Measurements from ENCODE around the gene CACHD1. TPM values are rescaled to one million over a fixed set of nuclear protein-coding genes. Genes with fewer than 3 reads are reported as not detected.
A peak's percentile ranks its signal among the peaks of the same experiment; 100 is the strongest.

CACHD1 gene
- total RNA-seq, 4 donors from 2014 or later, result 2.2 to 3.6 (median 2.9) TPM

GRCh38 chr1:64537942-64538341 lies 68.0 kb downstream of the CACHD1 start:
- ATAC-seq, result no peak
- intact Hi-C loops (cut with DNase I; ENCODE audit: low total_unique reads), result loop anchor here (2.0 kb wide), 1 partner anchor 23 kb away; no protein-coding TSS in a partner anchor
- peaks cover 9 to 24% of the 10 kb centered on the region in 2 donors for H3K4me1 ChIP-seq

GRCh38 chr1:64538389-64538788 lies 68.5 kb downstream of the CACHD1 start:
- Histone ChIP-seq H3K4me1 (peaks cover 9 to 24% of the 10 kb centered on the region in 2 donors), H3K36me3 (no peaks in the 10 kb centered on the region), H3K27ac (peak overlapping the region in 1 of 4 donors; percentile 49), H3K9me3 (no peaks in the 10 kb centered on the region), H3K27me3 (no peaks in the 10 kb centered on the region), H3K4me3 (no peak overlapping the region)
- intact Hi-C loops (cut with DNase I; ENCODE audit: low total_unique reads) (no loop called here), in situ Hi-C loops (cut with MboI; ENCODE audit: low sequenced_read_pairs in 4 of 4) (no loop called here)
- TF ChIP-seq POLR2A (IDR thresholded peaks at IDR 0.05) (no peak), CTCF (IDR thresholded peaks at IDR 0.05 in 4 of 5, conservative IDR thresholded peaks at IDR 0.05 in 1 of 5) (no peak)
- no peak for DNase-seq
- ATAC-seq, result no peak

More at GRCh38 chr1:64537942-64538341, 68.0 kb downstream of the CACHD1 start:
- Histone ChIP-seq H3K36me3 (no peaks in the 10 kb centered on the region), H3K4me3 (no peak overlapping the region), H3K9me3 (no peaks in the 10 kb centered on the region), H3K27ac (no peak overlapping the region), H3K27me3 (no peaks in the 10 kb centered on the region)
- in situ Hi-C loops (cut with MboI; ENCODE audit: low sequenced_read_pairs in 4 of 4), result no loop called here
- no peak for DNase-seq
- TF ChIP-seq POLR2A (IDR thresholded peaks at IDR 0.05) (no peak), CTCF (IDR thresholded peaks at IDR 0.05 in 4 of 5, conservative IDR thresholded peaks at IDR 0.05 in 1 of 5) (no peak)

- TF ChIP-seq CTCF (IDR thresholded peaks at IDR 0.05 in 4 of 5, conservative IDR thresholded peaks at IDR 0.05 in 1 of 5), result no peak
- TF ChIP-seq POLR2A (IDR thresholded peaks at IDR 0.05), result no peak
- H3K4me3 ChIP-seq, result no peak overlapping the region
- H3K36me3 ChIP-seq, result no peaks in the 10 kb centered on the region
- intact Hi-C loops (cut with DNase I; ENCODE audit: low total_unique reads), result no loop called here
- H3K27me3 ChIP-seq, result no peaks in the 10 kb centered on the region
- H3K4me1 ChIP-seq, result peaks cover 9 to 24% of the 10 kb centered on the region in 2 donors
- H3K27ac ChIP-seq, result peak overlapping the region; percentile 47 to 72 (median 51)
- in situ Hi-C loops (cut with MboI; ENCODE audit: low sequenced_read_pairs in 4 of 4), result no loop called here
- ATAC-seq, result no peak
- DNase-seq, result no peak
- H3K9me3 ChIP-seq, result no peaks in the 10 kb centered on the region
These were observed 69.4 kb downstream of the CACHD1 start for GRCh38 chr1:64539289-64539688.

GRCh38 chr1:64539781-64540218 lies 69.9 kb downstream of the CACHD1 start:
- Histone ChIP-seq H3K27ac (peak overlapping the region; percentile 47 to 72 (median 51)), H3K4me1 (peaks cover 9 to 24% of the 10 kb centered on the region in 2 donors), H3K4me3 (peak overlapping the region in 3 of 4 donors; percentile 28 to 47 (median 33)), H3K36me3 (no peaks in the 10 kb centered on the region), H3K27me3 (no peaks in the 10 kb centered on the region), H3K9me3 (no peaks in the 10 kb centered on the region)
- no peak for TF ChIP-seq CTCF (IDR thresholded peaks at IDR 0.05 in 4 of 5, conservative IDR thresholded peaks at IDR 0.05 in 1 of 5)
- TF ChIP-seq POLR2A (IDR thresholded peaks at IDR 0.05), result no peak
- in situ Hi-C loops (cut with MboI; ENCODE audit: low sequenced_read_pairs in 4 of 4), result no loop called here
- intact Hi-C loops (cut with DNase I; ENCODE audit: low total_unique reads), result no loop called here
- ATAC-seq (no peak), DNase-seq (peak; percentile 25 to 28)

Data from gastrocnemius medialis (tissue), 4 donors.